A673 (cell line): ENCODE results near the gene RASGRP1. TPM values are rescaled to one million over a fixed set of nuclear protein-coding genes. Genes with fewer than 3 reads are reported as not detected.

Experiments used
- BruUV-seq: library from RNA; stranded (reverse); fragments of 400-500 nt; replicated peaks from 2 replicates; lab custom pipeline; 2021; lab: Mats Ljungman, UMichigan
- CTCF ChIA-PET: fragments of 300-600 bp; sonication (Branson Sonifier 250); formaldehyde crosslinking; loops from one replicate; lab custom pipeline; 2022; ENCODE audit warnings: antibody characterized with exemption; lab: Charles Lee
- POLR2A ChIA-PET: fragments of 300-600 bp; sonication (Branson Sonifier 250); formaldehyde crosslinking; loops from one replicate; lab custom pipeline; 2022; ENCODE audit warnings: antibody characterized with exemption; ENCODE audit not compliant: low non-redundant PET; lab: Charles Lee
- DNase-seq: peaks from one replicate; pipeline ENCODE4 v3.0.0-alpha.2; 2015; ENCODE audit warnings: low spot score
- H3K27ac ChIP-seq: fragments of 200-600 bp; sonication (generic); 2 replicates; pipeline ENCODE4 v1.5.1; 2016; ENCODE audit warnings: mixed run types, low read depth, mild to moderate bottlenecking, mixed read lengths, antibody characterized with exemption, low read length; ENCODE audit not compliant: poor library complexity, severe bottlenecking
- H3K27me3 ChIP-seq: fragments of 200-600 bp; sonication (generic); replicated peaks from 2 replicates; pipeline ENCODE4 v1.6.1; 2017; ENCODE audit warnings: mixed run types, low read depth, mild to moderate bottlenecking, mixed read lengths, antibody characterized with exemption, low read length; ENCODE audit not compliant: insufficient read depth, poor library complexity
- H3K36me3 ChIP-seq: fragments of 200-600 bp; sonication (generic); 2 replicates; pipeline ENCODE4 v1.6.1; 2016; ENCODE audit warnings: mixed run types, mild to moderate bottlenecking, mixed read lengths, antibody characterized with exemption, low read length; ENCODE audit not compliant: insufficient read depth, poor library complexity, severe bottlenecking
- H3K4me1 ChIP-seq: fragments of 200-600 bp; sonication (generic); 2 replicates; pipeline ENCODE4 v1.6.1; 2017; ENCODE audit warnings: mixed run types, mild to moderate bottlenecking, mixed read lengths, antibody characterized with exemption, low read length; ENCODE audit not compliant: insufficient read depth, poor library complexity, severe bottlenecking
- H3K4me3 ChIP-seq: fragments of 200-600 bp; sonication (generic); 2 replicates; pipeline ENCODE4 v1.5.1; 2016; ENCODE audit warnings: low read depth, mixed run types, mild to moderate bottlenecking, mixed read lengths, low read length; ENCODE audit not compliant: poor library complexity, severe bottlenecking
- H3K9me3 ChIP-seq: fragments of 200-600 bp; sonication (generic); 2 replicates; pipeline ENCODE4 v1.6.1; 2016; ENCODE audit warnings: mixed run types, low read depth, mild to moderate bottlenecking, mixed read lengths, antibody characterized with exemption, low read length; ENCODE audit not compliant: poor library complexity, severe bottlenecking
- EZH2 ChIP-seq: fragments of 200-600 bp; sonication (generic); IDR thresholded peaks from 2 replicates; pipeline ENCODE4 v1.6.1; 2017; ENCODE audit warnings: borderline replicate concordance, low read depth, mild to moderate bottlenecking, mixed read lengths, antibody characterized with exemption, low read length; ENCODE audit not compliant: poor library complexity, severe bottlenecking
- intact Hi-C: fragments of 100-400 bp; cut with micrococcal nuclease; formaldehyde crosslinking; loops from one replicate; pipeline ENCODE4 v1.10.0; 2022; ENCODE audit not compliant: unreplicated experiment
- total RNA-seq: library from RNA; stranded (reverse); gene quantifications from 2 replicates; pipeline ENCODE4 v1.2.3, GENCODE V29; 2021
- TF ChIP-seq, protein P1 (sequence below): fragments of 300-800, 200-600 bp; sonication (generic); conservative IDR thresholded peaks from 2 replicates; pipeline ENCODE4 v1.5.1; 2017; ENCODE audit warnings: low read depth, mild to moderate bottlenecking, antibody characterized with exemption, low read length, moderate library complexity, mixed read lengths

The RASGRP1 gene
- total RNA-seq, 1 experiment from 2014 or later, result not detected

DNA sequence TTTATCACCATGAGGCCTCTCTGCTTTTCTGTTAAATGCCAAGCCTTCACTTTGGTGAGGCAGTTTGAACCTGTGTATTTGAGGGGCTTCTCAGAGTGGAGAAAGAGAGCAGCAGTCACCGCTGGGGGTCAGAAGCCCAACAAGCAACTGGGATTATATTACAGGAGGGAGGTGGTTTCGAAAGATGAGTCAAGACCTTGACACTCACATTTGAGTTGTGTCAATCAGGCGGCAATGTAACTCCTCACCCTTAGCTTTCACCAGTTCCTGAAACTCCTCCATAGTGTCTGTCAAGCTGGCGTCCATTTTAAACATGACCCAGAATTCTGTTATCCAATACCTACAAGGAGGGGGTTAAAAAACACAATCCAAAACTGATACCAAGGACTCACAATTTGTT is 46.5 kb downstream of the RASGRP1 start:
- POLR2A ChIA-PET, result no interaction called here
- H3K9me3 ChIP-seq, result no peaks in the 10 kb centered on the region
- no peak overlapping the region for H3K4me3 ChIP-seq
- no peaks in the 10 kb centered on the region for H3K36me3 ChIP-seq
- DNase-seq, result no peak
- no peak overlapping the region for H3K27ac ChIP-seq
- BruUV-seq, result no TSS peak
- intact Hi-C loops, result no loop called here
- TF ChIP-seq, protein P1, sequence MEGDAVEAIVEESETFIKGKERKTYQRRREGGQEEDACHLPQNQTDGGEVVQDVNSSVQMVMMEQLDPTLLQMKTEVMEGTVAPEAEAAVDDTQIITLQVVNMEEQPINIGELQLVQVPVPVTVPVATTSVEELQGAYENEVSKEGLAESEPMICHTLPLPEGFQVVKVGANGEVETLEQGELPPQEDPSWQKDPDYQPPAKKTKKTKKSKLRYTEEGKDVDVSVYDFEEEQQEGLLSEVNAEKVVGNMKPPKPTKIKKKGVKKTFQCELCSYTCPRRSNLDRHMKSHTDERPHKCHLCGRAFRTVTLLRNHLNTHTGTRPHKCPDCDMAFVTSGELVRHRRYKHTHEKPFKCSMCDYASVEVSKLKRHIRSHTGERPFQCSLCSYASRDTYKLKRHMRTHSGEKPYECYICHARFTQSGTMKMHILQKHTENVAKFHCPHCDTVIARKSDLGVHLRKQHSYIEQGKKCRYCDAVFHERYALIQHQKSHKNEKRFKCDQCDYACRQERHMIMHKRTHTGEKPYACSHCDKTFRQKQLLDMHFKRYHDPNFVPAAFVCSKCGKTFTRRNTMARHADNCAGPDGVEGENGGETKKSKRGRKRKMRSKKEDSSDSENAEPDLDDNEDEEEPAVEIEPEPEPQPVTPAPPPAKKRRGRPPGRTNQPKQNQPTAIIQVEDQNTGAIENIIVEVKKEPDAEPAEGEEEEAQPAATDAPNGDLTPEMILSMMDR, result no peak
- no peak for TF ChIP-seq EZH2
- H3K27me3 ChIP-seq, result peaks cover 30% of the 10 kb centered on the region
- CTCF ChIA-PET, result no interaction called here
- H3K4me1 ChIP-seq, result no peaks in the 10 kb centered on the region

DNA sequence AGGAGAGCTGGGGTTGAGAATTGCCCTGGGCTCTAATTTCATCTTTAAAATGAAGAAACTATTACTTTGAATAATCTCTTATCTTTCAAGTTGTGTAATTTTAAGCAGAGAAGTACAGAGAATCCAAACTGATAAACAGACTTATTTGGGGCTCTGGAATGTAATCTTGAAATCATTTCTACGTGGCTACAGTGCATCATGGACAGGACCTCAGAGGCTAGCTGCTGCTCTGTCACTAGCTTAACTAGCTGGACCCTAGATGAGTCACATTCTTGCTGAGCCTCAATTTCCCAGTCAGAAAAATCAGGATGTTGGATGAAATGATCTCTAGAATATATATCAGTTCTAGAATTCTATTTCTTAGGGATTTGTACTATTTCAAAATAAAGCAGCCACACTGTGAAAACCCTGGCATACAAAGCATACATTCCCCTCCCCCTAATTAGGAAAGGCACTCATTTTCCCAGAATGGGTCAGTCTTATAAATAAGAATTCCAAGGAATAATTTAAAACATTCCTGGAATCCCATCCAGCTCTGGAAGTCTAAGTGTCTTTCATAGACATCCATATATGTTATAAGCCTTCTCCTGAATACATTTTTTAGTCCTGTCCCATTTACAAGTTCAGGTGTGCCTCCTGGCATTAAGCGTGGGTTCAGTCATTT is 47.2 kb downstream of the RASGRP1 start:
- intact Hi-C loops, result no loop called here
- BruUV-seq, result no TSS peak
- H3K9me3 ChIP-seq, result no peaks in the 10 kb centered on the region

DNA sequence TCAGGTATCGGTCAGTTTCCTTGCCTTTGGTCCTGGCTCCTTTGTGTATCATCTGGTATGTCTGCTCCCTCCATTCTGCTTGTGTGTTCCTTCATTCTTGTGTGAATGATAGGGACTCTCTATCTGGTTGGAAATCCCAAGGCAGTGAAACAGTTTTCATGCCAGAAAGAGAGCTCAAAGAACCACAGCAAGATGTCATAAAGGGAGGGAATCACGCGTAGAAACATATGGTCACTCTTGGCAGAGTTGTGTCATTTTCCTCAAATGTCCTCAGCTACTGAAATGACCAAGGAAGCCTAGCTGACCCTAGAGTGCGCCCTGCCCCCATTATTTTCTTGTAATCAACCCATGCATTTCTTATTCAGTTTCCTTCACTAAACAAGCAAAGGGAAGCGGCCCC is 48.0 kb downstream of the RASGRP1 start:
- no TSS peak for BruUV-seq
- H3K4me3 ChIP-seq, result no peak overlapping the region
- no peaks in the 10 kb centered on the region for H3K4me1 ChIP-seq
- no peaks in the 10 kb centered on the region for H3K9me3 ChIP-seq
- no peaks in the 10 kb centered on the region for H3K36me3 ChIP-seq
- no peak overlapping the region for H3K27ac ChIP-seq
- DNase-seq, result no peak
- no peak for TF ChIP-seq EZH2
- TF ChIP-seq, protein P1, result no peak
- ChIA-PET POLR2A (no interaction called here), CTCF (no interaction called here)
- intact Hi-C loops, result no loop called here
- H3K27me3 ChIP-seq, result peaks cover 30% of the 10 kb centered on the region

More for the DNA sequence above, 47.2 kb downstream of the RASGRP1 start:
- H3K27ac ChIP-seq, result no peak overlapping the region
- no peak for DNase-seq
- H3K27me3 ChIP-seq, result peaks cover 30% of the 10 kb centered on the region
- no peaks in the 10 kb centered on the region for H3K4me1 ChIP-seq
- no peaks in the 10 kb centered on the region for H3K36me3 ChIP-seq
- CTCF ChIA-PET, result no interaction called here
- no peak overlapping the region for H3K4me3 ChIP-seq
- TF ChIP-seq EZH2, result no peak
- TF ChIP-seq, protein P1, result no peak
- POLR2A ChIA-PET, result no interaction called here
